Frontal cortex (tissue), 4 donors: Measurements from ENCODE around the gene CHODL. TPM values are rescaled to one million over a fixed set of nuclear protein-coding genes. Genes with fewer than 3 reads are reported as not detected.

Experiments used
- DNase-seq, 2 donors: peaks; one replicate each; pipeline ENCODE4 v3.0.0; 2012; ENCODE audit warnings: low spot score in 2 of 2
- FAIRE-seq: peaks from 2 replicates; lab custom pipeline; 2012; peaks lifted over from hg19 to GRCh38; lab: Jason Lieb, UNC
- total RNA-seq: library from RNA; depleted of rRNA; stranded (reverse); fragments of >200 nt; gene quantifications from one replicate; pipeline ENCODE4 v1.2.3, GENCODE V29; 2014
- donor health status: control.
- donor health status: control.
- donor health status: control.

Gene CHODL
- total RNA-seq: 6.9 TPM

- no peak for FAIRE-seq
Observed at GRCh38 chr21:18244671-18245463, at the start of gene CHODL. Gene CHODL, plus strand, starts transcription at chr21:18244833. Its CDS starts 391 bp downstream, at chr21:18245224.

GRCh38 chr21:18204931-18205330, 39.7 kb upstream of the CHODL start:
- no peak for FAIRE-seq

More at GRCh38 chr21:18244671-18245463, at the start of gene CHODL:
- DNase-seq: peak in 1 of 2 donors; percentile 33

GRCh38 chr21:18218331-18218730, 26.3 kb upstream of the CHODL start:
- DNase-seq: no peak
- no peak for FAIRE-seq

More at GRCh38 chr21:18204931-18205330, 39.7 kb upstream of the CHODL start:
- DNase-seq: no peak

GRCh38 chr21:18220498-18220897, 24.1 kb upstream of the CHODL start:
- FAIRE-seq: no peak

GRCh38 chr21:18222346-18222745, 22.3 kb upstream of the CHODL start:
- DNase-seq (no peak), FAIRE-seq (no peak)

More at GRCh38 chr21:18220498-18220897, 24.1 kb upstream of the CHODL start:
- no peak for DNase-seq

DNA sequence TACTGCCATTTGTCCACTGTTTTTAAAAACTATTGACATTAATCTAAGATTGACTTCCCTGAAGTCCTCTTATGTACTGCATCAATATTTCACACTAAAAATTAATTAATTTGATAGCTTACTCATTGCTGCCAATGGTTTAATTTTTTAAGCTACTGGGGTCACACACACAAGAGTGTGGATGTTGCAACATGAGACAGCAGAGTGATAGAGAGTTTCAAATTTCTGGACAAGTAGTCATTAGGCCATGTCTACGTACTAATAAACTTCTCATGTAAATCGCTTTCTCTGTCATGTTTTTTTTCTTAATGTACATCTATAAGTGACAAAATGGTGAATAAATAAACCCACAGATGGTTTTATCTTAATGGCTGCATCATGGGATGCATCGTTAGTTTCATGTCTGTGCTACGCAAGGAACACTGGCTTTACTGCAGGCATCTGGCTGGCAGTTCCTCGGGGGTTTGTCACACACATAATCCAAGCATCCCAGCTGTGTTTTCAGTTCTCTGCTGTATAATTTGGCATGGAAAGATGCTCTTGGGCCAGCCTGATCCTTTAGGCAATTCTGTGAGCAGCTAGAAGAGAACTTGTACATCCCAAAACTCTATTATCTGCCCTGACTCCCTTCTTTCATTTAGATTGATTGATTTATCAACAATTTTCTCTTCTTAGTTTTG, 16.4 kb upstream of the CHODL start:
- DNase-seq: no peak
- FAIRE-seq: no peak

- DNase-seq (no peak), FAIRE-seq (no peak)
Observed at GRCh38 chr21:18235545-18235944, 9.1 kb upstream of the CHODL start.

DNA sequence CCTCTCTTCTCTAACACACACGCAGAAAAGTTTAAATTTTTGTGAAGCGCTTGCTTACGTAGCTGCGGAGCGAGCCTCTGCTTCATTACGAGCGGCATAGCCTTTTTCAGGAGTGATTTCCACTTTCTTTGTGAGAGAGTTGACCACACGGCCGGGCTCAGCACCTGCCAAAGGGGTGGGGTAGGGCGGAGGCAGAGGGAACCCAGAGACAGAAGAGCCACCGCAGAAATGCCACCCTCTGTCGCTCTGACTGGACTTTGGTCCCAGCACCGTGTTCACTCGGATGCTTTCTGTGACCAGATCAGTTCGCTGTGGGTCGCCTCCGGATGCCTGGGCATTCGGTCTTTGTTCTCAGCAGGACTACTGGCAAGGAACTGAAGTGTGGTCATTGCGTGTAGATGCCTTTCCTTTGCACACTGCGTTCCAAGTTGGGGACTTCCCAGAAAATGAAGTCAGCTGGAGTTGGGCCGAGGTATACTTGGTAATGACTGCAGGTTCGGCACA, 883 bp downstream of the CHODL start:
- DNase-seq (peak in 1 of 2 donors; percentile 15), FAIRE-seq (no peak)

GRCh38 chr21:18248171-18248570, 3.5 kb downstream of the CHODL start:
- DNase-seq (no peak), FAIRE-seq (no peak)

DNA sequence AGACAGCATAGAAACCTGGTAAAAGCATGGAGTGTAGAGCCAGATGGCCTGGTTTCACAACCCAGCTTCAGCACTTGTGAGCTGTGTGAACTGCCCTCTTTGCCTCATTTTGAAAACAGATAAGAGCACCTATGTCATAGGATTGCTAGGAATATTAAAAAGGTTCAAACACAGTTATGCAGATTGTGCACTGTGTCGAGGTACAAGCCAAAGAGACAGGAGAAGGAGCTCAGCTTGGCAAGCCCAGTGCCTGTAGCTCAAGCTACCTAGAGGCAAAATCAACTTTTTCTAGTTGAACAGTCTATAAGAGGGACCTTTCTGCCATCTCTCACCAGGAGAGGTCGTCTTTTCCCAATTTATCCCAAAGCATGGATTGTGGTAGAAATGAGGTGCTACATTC, 5.0 kb downstream of the CHODL start:
- no peak for FAIRE-seq
- DNase-seq: no peak

GRCh38 chr21:18251065-18251464, 6.4 kb downstream of the CHODL start:
- DNase-seq: no peak
- FAIRE-seq: no peak

DNA sequence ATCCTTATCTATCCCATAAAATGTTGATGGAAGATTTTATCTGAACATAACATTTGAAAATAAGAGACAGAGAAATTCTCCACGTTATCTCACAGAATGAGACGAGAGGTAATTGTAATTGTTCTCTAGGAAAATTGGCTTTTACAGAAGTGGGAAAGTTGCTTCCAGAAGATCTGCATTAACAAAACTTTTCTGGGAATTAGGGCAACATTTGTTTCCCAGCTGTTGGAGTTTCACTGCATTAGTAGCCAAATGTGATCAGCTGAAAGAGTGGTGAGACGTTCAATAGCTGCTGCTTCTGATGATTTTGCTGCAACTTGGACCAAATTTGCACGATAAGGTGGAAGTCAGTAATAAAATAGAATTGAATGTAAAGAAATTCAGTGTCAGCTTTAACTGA, 7.6 kb downstream of the CHODL start:
- DNase-seq (no peak), FAIRE-seq (no peak)

GRCh38 chr21:18252680-18253079, 8.0 kb downstream of the CHODL start:
- DNase-seq: no peak
- FAIRE-seq: no peak

GRCh38 chr21:18253221-18253620, 8.6 kb downstream of the CHODL start:
- no peak for DNase-seq
- no peak for FAIRE-seq

DNA sequence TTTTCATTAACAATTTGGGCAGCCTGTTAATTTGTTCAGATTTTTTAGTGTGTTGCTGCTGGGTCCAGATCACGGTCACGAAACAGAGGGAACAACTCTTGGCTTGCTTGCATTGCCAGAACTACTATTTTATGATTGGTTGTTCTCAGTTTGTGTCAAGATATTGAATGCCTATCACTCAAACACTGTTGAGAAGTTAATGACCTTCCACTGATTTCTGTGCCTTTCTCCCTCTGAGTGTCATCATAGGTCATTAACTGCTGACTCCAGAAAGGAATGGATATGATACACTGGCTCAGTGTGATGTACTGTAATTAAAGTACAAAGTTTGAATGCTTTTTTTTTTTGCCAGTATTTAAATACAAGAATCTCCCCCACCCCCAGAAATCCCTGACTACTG, 9.2 kb downstream of the CHODL start:
- no peak for DNase-seq
- FAIRE-seq: no peak

DNA sequence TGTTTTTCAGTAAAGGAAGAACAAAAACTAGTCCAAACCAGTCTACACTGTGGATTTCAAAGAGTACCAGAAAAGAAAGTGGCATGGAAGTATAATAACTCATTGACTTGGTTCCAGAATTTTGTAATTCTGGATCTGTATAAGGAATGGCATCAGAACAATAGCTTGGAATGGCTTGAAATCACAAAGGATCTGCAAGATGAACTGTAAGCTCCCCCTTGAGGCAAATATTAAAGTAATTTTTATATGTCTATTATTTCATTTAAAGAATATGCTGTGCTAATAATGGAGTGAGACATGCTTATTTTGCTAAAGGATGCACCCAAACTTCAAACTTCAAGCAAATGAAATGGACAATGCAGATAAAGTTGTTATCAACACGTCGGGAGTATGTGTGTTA, 21.3 kb downstream of the CHODL start:
- no peak for FAIRE-seq
- no peak for DNase-seq

- FAIRE-seq (no peak), DNase-seq (no peak)
Observed at GRCh38 chr21:18267496-18267895, 22.9 kb downstream of the CHODL start.

DNA sequence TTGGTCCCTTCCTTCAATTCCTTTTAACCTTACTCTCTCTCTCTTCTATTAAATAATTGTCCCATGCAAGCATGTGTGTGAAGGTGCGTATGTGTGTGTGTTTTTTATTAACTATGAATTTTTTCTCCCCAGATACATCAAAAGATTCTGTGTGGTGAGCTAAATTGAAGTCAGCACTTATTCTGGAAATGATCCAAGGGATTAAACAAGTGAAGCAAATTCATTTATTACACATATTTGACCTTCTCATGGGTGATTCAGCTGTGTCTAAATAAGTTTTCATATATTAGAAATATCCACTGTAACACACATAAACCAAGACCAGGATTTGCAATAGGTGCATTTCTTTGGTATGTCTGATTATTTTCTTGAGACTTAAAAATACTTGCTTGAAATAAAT, 24.3 kb downstream of the CHODL start:
- DNase-seq: no peak
- no peak for FAIRE-seq

DNA sequence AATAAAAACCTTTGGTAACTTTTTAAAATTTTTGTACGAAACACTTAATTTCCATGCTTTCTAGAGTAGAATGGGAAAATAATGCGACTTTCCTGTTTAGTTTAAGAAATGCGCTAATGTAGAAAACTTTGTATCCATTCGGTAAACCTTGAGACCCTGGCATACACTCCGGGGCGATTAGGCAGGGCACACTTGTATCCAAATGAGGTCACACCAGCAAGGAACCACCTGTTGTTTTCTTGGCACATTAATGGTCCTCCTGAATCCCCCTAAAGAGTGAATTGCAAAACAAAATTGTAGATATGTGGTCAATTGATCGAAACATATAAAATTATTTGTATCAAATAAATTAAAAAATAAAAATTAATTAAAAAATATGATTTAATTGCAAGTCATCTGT, 25.2 kb downstream of the CHODL start:
- FAIRE-seq (no peak), DNase-seq (no peak)

DNA sequence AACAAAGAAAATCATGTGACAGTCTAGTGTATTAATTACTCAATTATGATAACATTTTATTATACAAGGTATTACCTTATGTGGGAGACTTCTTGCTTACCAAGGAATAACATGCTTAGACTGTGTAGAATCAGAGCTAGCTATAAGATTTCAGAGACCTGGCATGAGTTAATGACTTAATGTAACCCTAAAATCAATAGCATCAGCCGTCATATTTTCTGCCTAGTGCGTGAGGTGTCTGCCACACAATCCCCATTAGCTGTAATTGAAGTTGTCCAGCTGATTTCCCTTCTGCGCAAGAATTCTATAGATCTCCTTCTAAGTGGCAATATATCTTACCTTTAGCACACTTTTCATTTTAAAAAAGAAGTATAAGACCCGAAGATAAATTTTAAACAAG, 28.8 kb downstream of the CHODL start:
- FAIRE-seq (no peak), DNase-seq (no peak)

- FAIRE-seq: no peak
- no peak for DNase-seq
Observed at GRCh38 chr21:18274370-18274769, 29.7 kb downstream of the CHODL start.
